Gastroesophageal sphincter (tissue), 3 donors: ENCODE results near the gene FPR1.

Experiments used
- EP300 ChIP-seq: sonication (generic); formaldehyde crosslinking; IDR thresholded peaks from one replicate; pipeline ENCODE4 v1.6.1; 2017; ENCODE audit warnings: antibody characterized with exemption, mild to moderate bottlenecking
- POLR2A ChIP-seq, 2 donors: fragments of 450-650 bp; IDR thresholded peaks; one replicate each; pipeline ENCODE4 v1.6.1; 2017; ENCODE audit warnings: antibody characterized with exemption in 2 of 2, mild to moderate bottlenecking in 2 of 2, moderate library complexity in 1 of 2
- TF ChIP-seq, protein P1 (sequence below), 4 experiments: fragments of 200-600 bp in 2 of 4; fragments of 450-650 bp in 2 of 4; sonication (generic) in 1 of 4; IDR thresholded peaks; one replicate each; pipeline ENCODE4 v1.5.1; 2017 to 2019; ENCODE audit warnings: antibody characterized with exemption in 4 of 4, mild to moderate bottlenecking in 2 of 4, moderate library complexity in 2 of 4

DNA sequence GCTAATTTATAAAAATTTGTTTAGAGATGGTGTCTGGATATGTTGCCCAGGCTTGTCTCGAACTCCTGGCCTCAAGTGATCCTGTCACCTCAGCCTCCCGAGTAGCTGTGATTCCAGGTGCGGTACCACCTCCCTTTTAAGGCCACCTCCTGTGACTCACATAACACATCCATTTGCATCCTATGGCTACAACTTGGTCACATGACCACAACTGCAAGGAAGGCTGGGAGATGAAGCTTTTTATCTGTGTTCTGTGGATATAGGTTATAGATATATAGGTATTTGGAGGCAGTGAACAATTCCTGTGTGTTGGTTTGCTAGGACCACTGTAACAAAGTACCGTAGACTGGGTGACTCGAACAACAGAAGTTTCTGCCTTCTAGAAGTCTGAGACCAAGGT is 52.5 kb downstream of the FPR1 start:
- TF ChIP-seq EP300 (no peak), POLR2A (IDR thresholded peaks at IDR 0.05) (no peak)
- TF ChIP-seq, protein P1, sequence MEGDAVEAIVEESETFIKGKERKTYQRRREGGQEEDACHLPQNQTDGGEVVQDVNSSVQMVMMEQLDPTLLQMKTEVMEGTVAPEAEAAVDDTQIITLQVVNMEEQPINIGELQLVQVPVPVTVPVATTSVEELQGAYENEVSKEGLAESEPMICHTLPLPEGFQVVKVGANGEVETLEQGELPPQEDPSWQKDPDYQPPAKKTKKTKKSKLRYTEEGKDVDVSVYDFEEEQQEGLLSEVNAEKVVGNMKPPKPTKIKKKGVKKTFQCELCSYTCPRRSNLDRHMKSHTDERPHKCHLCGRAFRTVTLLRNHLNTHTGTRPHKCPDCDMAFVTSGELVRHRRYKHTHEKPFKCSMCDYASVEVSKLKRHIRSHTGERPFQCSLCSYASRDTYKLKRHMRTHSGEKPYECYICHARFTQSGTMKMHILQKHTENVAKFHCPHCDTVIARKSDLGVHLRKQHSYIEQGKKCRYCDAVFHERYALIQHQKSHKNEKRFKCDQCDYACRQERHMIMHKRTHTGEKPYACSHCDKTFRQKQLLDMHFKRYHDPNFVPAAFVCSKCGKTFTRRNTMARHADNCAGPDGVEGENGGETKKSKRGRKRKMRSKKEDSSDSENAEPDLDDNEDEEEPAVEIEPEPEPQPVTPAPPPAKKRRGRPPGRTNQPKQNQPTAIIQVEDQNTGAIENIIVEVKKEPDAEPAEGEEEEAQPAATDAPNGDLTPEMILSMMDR (IDR thresholded peaks at IDR 0.05): no peak
